NT2/D1 (cell line): ENCODE results near the gene CEP250.

ENCODE experiments used
- SUZ12 ChIP-seq: IDR thresholded peaks from 2 replicates; pipeline ENCODE4 v1.6.1; 2011; ENCODE audit not compliant: insufficient read length, insufficient read depth; ENCODE audit errors: extremely low read depth
- YY1 ChIP-seq: IDR thresholded peaks from 2 replicates; pipeline ENCODE4 v1.6.1; 2011; ENCODE audit not compliant: insufficient read length, insufficient read depth

DNA sequence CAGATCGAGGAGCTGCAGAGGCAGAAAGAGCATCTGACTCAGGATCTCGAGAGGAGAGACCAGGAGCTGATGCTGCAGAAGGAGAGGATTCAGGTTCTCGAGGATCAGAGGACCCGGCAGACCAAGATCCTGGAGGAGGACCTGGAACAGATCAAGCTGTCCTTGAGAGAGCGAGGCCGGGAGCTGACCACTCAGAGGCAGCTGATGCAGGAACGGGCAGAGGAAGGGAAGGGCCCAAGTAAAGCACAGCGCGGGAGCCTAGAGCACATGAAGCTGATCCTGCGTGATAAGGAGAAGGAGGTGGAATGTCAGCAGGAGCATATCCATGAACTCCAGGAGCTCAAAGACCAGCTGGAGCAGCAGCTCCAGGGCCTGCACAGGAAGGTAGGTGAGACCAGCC lies 47.9 kb downstream of the CEP250 start:
- TF ChIP-seq YY1 (no peak), SUZ12 (no peak)
